ENCODE results near the gene ELMOD1. TPM values are rescaled to one million over a fixed set of nuclear protein-coding genes. Genes with fewer than 3 reads are reported as not detected.
"Not testable (repeated sequence)": the region's sequence is repeated elsewhere in the genome, so short reads cannot be mapped to it uniquely, and the experiment has no call there.

The ELMOD1 gene
- total RNA-seq, 4 donors from 2014 or later, result 0.66 to 2.7 TPM; not detected in 2

DNA sequence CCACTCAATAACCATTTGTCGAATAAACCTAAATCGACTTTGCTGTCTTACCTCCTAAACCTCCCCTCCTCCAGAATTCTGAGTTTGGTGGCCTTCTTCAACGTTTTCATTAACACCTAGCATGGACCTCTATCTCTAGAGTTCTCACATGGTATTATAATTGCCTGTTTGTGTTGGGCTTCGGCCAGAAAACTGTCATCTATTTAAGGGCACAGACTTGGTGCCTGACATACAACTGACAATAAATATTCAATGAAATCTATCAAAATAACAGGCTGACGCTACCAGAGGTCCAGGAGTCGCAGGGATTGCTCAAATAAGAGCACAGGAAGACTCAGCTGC lies 26.1 kb upstream of the ELMOD1 start:
- WGBS, 2 donors (ENCODE audit: low coverage in 1 of 2), result 5 to 7% methylated on average over 6 of the region's 6 CpGs
- peaks cover 6% of the 10 kb centered on the region for H3K27me3 ChIP-seq
- TF ChIP-seq POLR2A (IDR thresholded peaks at IDR 0.05) (no peak), POLR2AphosphoS5 (IDR thresholded peaks at IDR 0.05) (no peak)
- H3K4me1 ChIP-seq, result peaks cover 13 to 29% (median 14%) of the 10 kb centered on the region in 3 donors
- no peaks in the 10 kb centered on the region for H3K9me3 ChIP-seq
- H3K36me3 ChIP-seq, result peaks cover 0 to 9% of the 10 kb centered on the region in 2 donors
- ATAC-seq, result peak; percentile 4
- peak overlapping the region; percentile 71 to 77 for H3K4me3 ChIP-seq
- peak overlapping the region in 3 of 4 donors; percentile 76 to 88 (median 77) for H3K27ac ChIP-seq

- Histone ChIP-seq H3K4me1 (peaks cover 13 to 29% (median 14%) of the 10 kb centered on the region in 3 donors), H3K27ac (peak within 1 kb of the TSS; percentile 66 to 88 (median 76)), H3K27me3 (peaks cover 10% of the 10 kb centered on the region), H3K9me3 (no peaks in the 10 kb centered on the region), H3K4me3 (peak within 1 kb of the TSS; percentile 71 to 77), H3K36me3 (peaks cover 0 to 4% of the 10 kb centered on the region in 2 donors)
- ATAC-seq, result peak; percentile 90
- TF ChIP-seq POLR2A (IDR thresholded peaks at IDR 0.05) (no peak), EP300 (IDR thresholded peaks at IDR 0.05) (no peak)
- TF ChIP-seq, protein P1, sequence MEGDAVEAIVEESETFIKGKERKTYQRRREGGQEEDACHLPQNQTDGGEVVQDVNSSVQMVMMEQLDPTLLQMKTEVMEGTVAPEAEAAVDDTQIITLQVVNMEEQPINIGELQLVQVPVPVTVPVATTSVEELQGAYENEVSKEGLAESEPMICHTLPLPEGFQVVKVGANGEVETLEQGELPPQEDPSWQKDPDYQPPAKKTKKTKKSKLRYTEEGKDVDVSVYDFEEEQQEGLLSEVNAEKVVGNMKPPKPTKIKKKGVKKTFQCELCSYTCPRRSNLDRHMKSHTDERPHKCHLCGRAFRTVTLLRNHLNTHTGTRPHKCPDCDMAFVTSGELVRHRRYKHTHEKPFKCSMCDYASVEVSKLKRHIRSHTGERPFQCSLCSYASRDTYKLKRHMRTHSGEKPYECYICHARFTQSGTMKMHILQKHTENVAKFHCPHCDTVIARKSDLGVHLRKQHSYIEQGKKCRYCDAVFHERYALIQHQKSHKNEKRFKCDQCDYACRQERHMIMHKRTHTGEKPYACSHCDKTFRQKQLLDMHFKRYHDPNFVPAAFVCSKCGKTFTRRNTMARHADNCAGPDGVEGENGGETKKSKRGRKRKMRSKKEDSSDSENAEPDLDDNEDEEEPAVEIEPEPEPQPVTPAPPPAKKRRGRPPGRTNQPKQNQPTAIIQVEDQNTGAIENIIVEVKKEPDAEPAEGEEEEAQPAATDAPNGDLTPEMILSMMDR (IDR thresholded peaks at IDR 0.05), result peak in 1 of 4 experiments; percentile 35
- WGBS, 2 donors (ENCODE audit: low coverage in 1 of 2), result 0% methylated on average over 9 to 21 of the region's 32 CpGs
Measured at GRCh38 chr11:107565219-107565937, 25.6 kb upstream of the ELMOD1 start, which contains the start of gene ALKBH8. Gene ALKBH8 (minus strand): TSS chr11:107565735. CDS start chr11:107560893, 4,842 bp downstream.

- H3K9me3 ChIP-seq, H3K36me3 ChIP-seq: not testable (repeated sequence)
- H3K4me3 ChIP-seq, result peak overlapping the region; percentile 71 to 77
- H3K27me3 ChIP-seq, result peaks cover 12% of the 10 kb centered on the region
- peak overlapping the region; percentile 66 to 88 (median 76) for H3K27ac ChIP-seq
- peak; percentile 2 for ATAC-seq
- WGBS, 2 donors (ENCODE audit: low coverage in 1 of 2), result 21 to 59% methylated on average over 4 to 9 of the region's 9 CpGs
- H3K4me1 ChIP-seq, result peaks cover 13 to 29% (median 14%) of the 10 kb centered on the region in 3 donors
Measured at GRCh38 chr11:107565955-107566501, 24.9 kb upstream of the ELMOD1 start.

- Histone ChIP-seq H3K36me3 (no peaks in the 10 kb centered on the region), H3K4me1 (peaks cover 13 to 29% (median 14%) of the 10 kb centered on the region in 3 donors), H3K4me3 (no peak overlapping the region), H3K27ac (no peak overlapping the region), H3K9me3 (no peaks in the 10 kb centered on the region), H3K27me3 (peaks cover 12% of the 10 kb centered on the region)
- WGBS, 2 donors (ENCODE audit: low coverage in 1 of 2), result 58 to 88% methylated on average over 1 to 2 of the region's 2 CpGs
- no peak for ATAC-seq
- TF ChIP-seq, protein P1 (IDR thresholded peaks at IDR 0.05), result no peak
- TF ChIP-seq EP300 (IDR thresholded peaks at IDR 0.05) (no peak), POLR2AphosphoS5 (IDR thresholded peaks at IDR 0.05) (no peak), POLR2A (IDR thresholded peaks at IDR 0.05) (no peak)
Measured at GRCh38 chr11:107566569-107566968, 24.4 kb upstream of the ELMOD1 start.

GRCh38 chr11:107567739-107568335 lies 23.1 kb upstream of the ELMOD1 start:
- Histone ChIP-seq H3K27ac (no peak overlapping the region), H3K4me3 (no peak overlapping the region), H3K36me3 (no peaks in the 10 kb centered on the region), H3K27me3 (peaks cover 12% of the 10 kb centered on the region), H3K9me3 (no peaks in the 10 kb centered on the region), H3K4me1 (peaks cover 13 to 28% (median 14%) of the 10 kb centered on the region in 3 donors)
- ATAC-seq, result no peak
- TF ChIP-seq POLR2AphosphoS5 (IDR thresholded peaks at IDR 0.05), result no peak
- no peak for TF ChIP-seq EP300 (IDR thresholded peaks at IDR 0.05)
- TF ChIP-seq POLR2A (IDR thresholded peaks at IDR 0.05), result no peak
- TF ChIP-seq, protein P1 (IDR thresholded peaks at IDR 0.05), result no peak
- 57 to 70% methylated on average over 2 to 5 of the region's 5 CpGs for WGBS, 2 donors (ENCODE audit: low coverage in 1 of 2)
